ENCODE measurements around the gene DOCK4.
"Not testable (repeated sequence)": the region's sequence is repeated elsewhere in the genome, so short reads cannot be mapped to it uniquely, and the experiment has no call there.

The DOCK4 gene

GRCh38 chr7:111954474-111955381 is 251.5 kb downstream of the DOCK4 start:
- no peak for DNase-seq (ENCODE audit: low read depth in 2 of 2)

- no peak for DNase-seq (ENCODE audit: low read depth in 2 of 2)
Observed at GRCh38 chr7:111954056-111954455, 252.1 kb downstream of the DOCK4 start.

- DNase-seq (ENCODE audit: low read depth in 2 of 2), result no peak
Observed at GRCh38 chr7:111953611-111954010, 252.6 kb downstream of the DOCK4 start.

GRCh38 chr7:111952783-111953182 is 253.4 kb downstream of the DOCK4 start:
- no peak for DNase-seq (ENCODE audit: low read depth in 2 of 2)

GRCh38 chr7:111951052-111951451 is 255.1 kb downstream of the DOCK4 start:
- DNase-seq (ENCODE audit: low read depth in 2 of 2), result no peak

GRCh38 chr7:111942450-111943081 is 263.6 kb downstream of the DOCK4 start:
- DNase-seq (ENCODE audit: low read depth in 2 of 2), result no peak

- DNase-seq (ENCODE audit: low read depth in 2 of 2), result no peak
Observed at GRCh38 chr7:111937163-111937562, 269.0 kb downstream of the DOCK4 start.

GRCh38 chr7:111933609-111934008 is 272.6 kb downstream of the DOCK4 start:
- DNase-seq (ENCODE audit: low read depth in 2 of 2), result no peak

GRCh38 chr7:111931958-111932357 is 274.2 kb downstream of the DOCK4 start:
- no peak for DNase-seq (ENCODE audit: low read depth in 2 of 2)

GRCh38 chr7:111931016-111931517 is 275.1 kb downstream of the DOCK4 start:
- DNase-seq (ENCODE audit: low read depth in 2 of 2), result no peak

GRCh38 chr7:111929264-111929663 is 276.9 kb downstream of the DOCK4 start:
- no peak for DNase-seq (ENCODE audit: low read depth in 2 of 2)

- DNase-seq (ENCODE audit: low read depth in 2 of 2), result no peak
Observed at GRCh38 chr7:111927353-111928019, 278.7 kb downstream of the DOCK4 start.

GRCh38 chr7:111920329-111920728 is 285.9 kb downstream of the DOCK4 start:
- no peak for DNase-seq (ENCODE audit: low read depth in 2 of 2)

GRCh38 chr7:111919631-111920179 is 286.5 kb downstream of the DOCK4 start:
- DNase-seq (ENCODE audit: low read depth in 2 of 2), result no peak

- no peak for DNase-seq (ENCODE audit: low read depth in 2 of 2)
Observed at GRCh38 chr7:111919164-111919563, 287.0 kb downstream of the DOCK4 start.

GRCh38 chr7:111918461-111918860 is 287.7 kb downstream of the DOCK4 start:
- DNase-seq (ENCODE audit: low read depth in 2 of 2), result no peak

GRCh38 chr7:111917404-111917803 is 288.8 kb downstream of the DOCK4 start:
- not testable (repeated sequence) for DNase-seq (ENCODE audit: low read depth in 2 of 2)

GRCh38 chr7:111914291-111914690 is 291.9 kb downstream of the DOCK4 start:
- no peak for DNase-seq (ENCODE audit: low read depth in 2 of 2)

- no peak for DNase-seq (ENCODE audit: low read depth in 2 of 2)
Observed at GRCh38 chr7:111911166-111911961, 294.8 kb downstream of the DOCK4 start.

GRCh38 chr7:111910656-111911055 is 295.5 kb downstream of the DOCK4 start:
- no peak for DNase-seq (ENCODE audit: low read depth in 2 of 2)

GRCh38 chr7:111908673-111909072 is 297.5 kb downstream of the DOCK4 start:
- DNase-seq (ENCODE audit: low read depth in 2 of 2), result not testable (repeated sequence)
